Mesothelial cell of epicardium (in vitro differentiated cells): ENCODE measurements around the gene PLEKHS1. TPM values are rescaled to one million over a fixed set of nuclear protein-coding genes. Genes with fewer than 3 reads are reported as not detected.
"Not testable (repeated sequence)": the region's sequence is repeated elsewhere in the genome, so short reads cannot be mapped to it uniquely, and the experiment has no call there.

Source experiments
- DNase-seq, 2 experiments: peaks; one replicate each; pipeline ENCODE4 v3.0.0; 2021; ENCODE audit warnings: low spot score in 2 of 2; ENCODE audit not compliant: unreplicated experiment in 2 of 2
- H3K27ac Mint-ChIP-seq: 2 replicates; pipeline ENCODE4 v1.8.0; 2021; ENCODE audit warnings: mixed read lengths
- H3K27me3 Mint-ChIP-seq: 2 replicates; pipeline ENCODE4 v1.8.0; 2021; ENCODE audit warnings: low read depth, mixed read lengths
- H3K36me3 Mint-ChIP-seq: 2 replicates; pipeline ENCODE4 v1.8.0; 2021; ENCODE audit warnings: mixed read lengths
- H3K4me1 Mint-ChIP-seq: 2 replicates; pipeline ENCODE4 v1.8.0; 2021; ENCODE audit warnings: mixed read lengths
- H3K4me3 Mint-ChIP-seq: 2 replicates; pipeline ENCODE4 v1.8.0; 2021; ENCODE audit warnings: mild to moderate bottlenecking, moderate library complexity, mixed read lengths
- H3K9me3 Mint-ChIP-seq: 2 replicates; pipeline ENCODE4 v1.8.0; 2021; ENCODE audit warnings: mixed read lengths
- total RNA-seq: library from RNA; stranded (reverse); gene quantifications from 3 replicates; pipeline ENCODE4 v1.2.1, GENCODE V29; 2021
- TF ChIP-seq, protein P1 (sequence below): fragments of 200-600 bp; sonication (generic); IDR thresholded peaks from one replicate; pipeline ENCODE4 v1.5.0; 2021; ENCODE audit warnings: antibody characterized with exemption; ENCODE audit not compliant: unreplicated experiment

The PLEKHS1 gene
- total RNA-seq, 1 donor from 2014 or later: not detected

DNA sequence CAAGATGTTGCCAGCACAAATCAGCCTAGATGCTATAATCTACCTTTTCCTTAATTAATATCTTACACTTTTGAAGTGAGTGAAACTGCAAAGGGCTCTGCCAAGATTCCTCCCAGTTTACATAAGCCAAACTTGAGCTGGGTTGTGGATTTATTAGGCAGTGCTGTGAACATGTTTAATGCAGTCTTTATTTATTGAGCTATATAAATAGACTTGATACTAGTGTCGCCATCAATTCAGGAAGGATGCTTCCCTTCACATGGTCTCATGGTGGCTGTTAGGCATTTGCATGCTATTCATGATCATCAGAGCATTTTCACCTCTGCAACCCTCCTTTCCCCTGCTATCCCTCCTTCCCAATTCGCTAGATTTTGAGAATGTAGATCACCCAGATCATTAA is 40.2 kb downstream of the PLEKHS1 start:
- Mint-ChIP-seq H3K4me1 (no peaks in the 10 kb centered on the region), H3K27me3 (peaks cover 33% of the 10 kb centered on the region), H3K4me3 (no peak overlapping the region), H3K36me3 (no peaks in the 10 kb centered on the region), H3K9me3 (no peaks in the 10 kb centered on the region), H3K27ac (no peak overlapping the region)
- TF ChIP-seq, protein P1, sequence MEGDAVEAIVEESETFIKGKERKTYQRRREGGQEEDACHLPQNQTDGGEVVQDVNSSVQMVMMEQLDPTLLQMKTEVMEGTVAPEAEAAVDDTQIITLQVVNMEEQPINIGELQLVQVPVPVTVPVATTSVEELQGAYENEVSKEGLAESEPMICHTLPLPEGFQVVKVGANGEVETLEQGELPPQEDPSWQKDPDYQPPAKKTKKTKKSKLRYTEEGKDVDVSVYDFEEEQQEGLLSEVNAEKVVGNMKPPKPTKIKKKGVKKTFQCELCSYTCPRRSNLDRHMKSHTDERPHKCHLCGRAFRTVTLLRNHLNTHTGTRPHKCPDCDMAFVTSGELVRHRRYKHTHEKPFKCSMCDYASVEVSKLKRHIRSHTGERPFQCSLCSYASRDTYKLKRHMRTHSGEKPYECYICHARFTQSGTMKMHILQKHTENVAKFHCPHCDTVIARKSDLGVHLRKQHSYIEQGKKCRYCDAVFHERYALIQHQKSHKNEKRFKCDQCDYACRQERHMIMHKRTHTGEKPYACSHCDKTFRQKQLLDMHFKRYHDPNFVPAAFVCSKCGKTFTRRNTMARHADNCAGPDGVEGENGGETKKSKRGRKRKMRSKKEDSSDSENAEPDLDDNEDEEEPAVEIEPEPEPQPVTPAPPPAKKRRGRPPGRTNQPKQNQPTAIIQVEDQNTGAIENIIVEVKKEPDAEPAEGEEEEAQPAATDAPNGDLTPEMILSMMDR: no peak
- no peak for DNase-seq

DNA sequence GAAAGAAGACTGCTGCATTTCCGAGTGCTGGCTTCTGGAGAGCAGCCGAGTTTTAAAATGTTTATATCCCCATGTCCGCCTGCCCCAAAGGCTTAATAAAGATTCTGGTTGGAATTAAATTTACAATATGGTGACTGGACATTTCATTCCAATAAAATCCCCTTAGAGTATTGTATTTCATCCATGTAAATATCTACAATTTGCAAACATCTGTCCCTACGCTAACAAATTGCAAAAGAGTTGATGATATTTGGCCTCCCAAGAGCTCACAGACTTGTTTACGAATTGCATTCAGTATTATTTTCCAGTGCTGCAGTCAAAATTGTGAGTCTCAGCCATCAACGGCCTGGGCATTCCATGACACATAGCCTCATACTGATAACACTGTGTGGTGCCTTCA is 50.1 kb downstream of the PLEKHS1 start:
- peaks cover 7% of the 10 kb centered on the region for H3K4me1 Mint-ChIP-seq
- H3K36me3 Mint-ChIP-seq: no peaks in the 10 kb centered on the region
- TF ChIP-seq, protein P1: no peak
- peaks cover 20% of the 10 kb centered on the region for H3K27me3 Mint-ChIP-seq
- no peak overlapping the region for H3K4me3 Mint-ChIP-seq
- DNase-seq: no peak
- no peaks in the 10 kb centered on the region for H3K9me3 Mint-ChIP-seq
- no peak overlapping the region for H3K27ac Mint-ChIP-seq

DNA sequence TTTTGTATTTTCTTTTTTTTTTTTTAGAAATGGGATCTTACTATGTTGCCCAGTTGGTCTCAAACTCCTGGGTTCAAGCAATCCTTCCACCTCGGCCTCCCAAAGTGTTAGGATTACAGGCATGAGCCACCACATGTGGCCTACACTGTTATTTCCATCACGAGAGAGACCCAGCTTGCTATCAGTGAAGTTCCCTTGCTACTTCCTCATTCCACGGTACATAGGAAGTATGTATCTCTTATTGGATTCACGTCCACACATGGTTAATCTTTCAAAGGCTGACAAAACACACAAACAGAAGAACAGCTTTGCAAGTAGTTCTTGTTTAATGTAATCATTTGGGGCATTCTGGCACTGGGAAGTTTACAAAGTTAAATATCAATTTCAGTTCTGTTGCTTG is 51.5 kb downstream of the PLEKHS1 start:
- no peaks in the 10 kb centered on the region for H3K36me3 Mint-ChIP-seq
- no peaks in the 10 kb centered on the region for H3K9me3 Mint-ChIP-seq
- H3K4me1 Mint-ChIP-seq: peaks cover 7% of the 10 kb centered on the region
- DNase-seq: no peak
- H3K4me3 Mint-ChIP-seq: no peak overlapping the region
- TF ChIP-seq, protein P1: no peak
- H3K27me3 Mint-ChIP-seq: peaks cover 9% of the 10 kb centered on the region
- no peak overlapping the region for H3K27ac Mint-ChIP-seq

DNA sequence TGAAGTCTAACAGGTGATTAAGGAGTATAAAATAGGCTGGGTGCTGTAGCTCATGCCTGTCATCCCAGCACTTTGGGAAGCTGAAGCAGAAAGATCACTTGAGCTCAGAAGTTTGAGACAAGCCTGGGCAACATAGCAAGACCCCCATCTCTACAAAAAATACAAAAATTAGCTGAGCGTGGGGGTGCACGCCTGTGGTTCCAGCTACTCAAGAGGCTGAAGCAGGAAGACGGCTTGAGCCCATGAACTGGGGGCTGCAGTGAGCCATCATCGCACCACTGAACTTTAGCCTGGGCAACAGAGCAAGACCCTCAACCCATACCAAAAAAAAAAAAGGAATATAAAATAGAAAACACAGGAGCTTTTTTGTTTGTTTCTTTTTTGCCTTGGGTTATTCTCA is 55.0 kb downstream of the PLEKHS1 start:
- TF ChIP-seq, protein P1: no peak
- Mint-ChIP-seq H3K4me1 (peaks cover 7% of the 10 kb centered on the region), H3K36me3 (no peaks in the 10 kb centered on the region), H3K27me3 (peaks cover 23% of the 10 kb centered on the region), H3K9me3 (no peaks in the 10 kb centered on the region), H3K27ac (no peak overlapping the region), H3K4me3 (no peak overlapping the region)
- DNase-seq: no peak

DNA sequence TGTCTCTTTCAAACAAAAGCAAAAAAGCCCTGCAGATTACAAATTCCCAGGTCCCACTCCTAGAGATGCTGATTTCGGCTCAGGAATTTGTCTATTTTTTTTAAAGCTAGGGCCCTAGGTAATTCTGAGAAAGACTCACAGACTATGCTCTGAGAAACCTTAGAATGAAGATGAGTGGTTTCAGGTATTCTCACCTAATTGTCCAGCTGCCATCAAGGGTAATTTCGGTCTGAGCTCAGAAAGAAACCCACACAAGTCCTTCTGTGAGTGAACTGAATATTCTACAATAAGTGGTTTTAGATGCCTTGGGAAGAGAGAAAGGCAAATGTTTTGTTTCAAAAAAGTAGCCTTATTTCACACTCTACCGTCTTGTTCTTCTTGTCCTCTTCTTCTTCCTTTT is 56.7 kb downstream of the PLEKHS1 start:
- Mint-ChIP-seq H3K27me3 (peaks cover 37% of the 10 kb centered on the region), H3K27ac (no peak overlapping the region), H3K4me1 (peaks cover 4% of the 10 kb centered on the region), H3K9me3 (peaks cover 9% of the 10 kb centered on the region), H3K36me3 (no peaks in the 10 kb centered on the region), H3K4me3 (no peak overlapping the region)
- TF ChIP-seq, protein P1: no peak
- DNase-seq: no peak

DNA sequence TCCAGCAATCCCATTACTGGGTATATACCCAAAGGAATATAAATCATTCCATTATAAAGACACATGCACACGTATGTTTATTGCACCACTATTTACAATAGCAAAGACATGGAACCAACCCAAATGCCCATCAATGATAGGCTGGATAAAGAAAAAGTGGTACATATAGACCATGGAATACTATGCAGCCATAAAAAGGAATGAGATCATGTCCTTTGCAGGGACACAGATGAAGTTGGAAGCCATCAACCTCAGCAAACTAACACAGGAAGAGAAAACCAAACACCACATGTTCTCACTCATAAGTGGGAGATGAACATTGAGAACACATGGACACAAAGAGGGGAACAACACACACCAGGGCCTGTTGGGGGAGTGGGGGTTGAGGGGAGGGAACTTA is 63.2 kb downstream of the PLEKHS1 start:
- H3K9me3 Mint-ChIP-seq: peaks cover 20% of the 10 kb centered on the region
- not testable (repeated sequence) for H3K4me3 Mint-ChIP-seq, DNase-seq, H3K4me1 Mint-ChIP-seq, H3K36me3 Mint-ChIP-seq, H3K27ac Mint-ChIP-seq
- H3K27me3 Mint-ChIP-seq: peaks cover 32% of the 10 kb centered on the region
